Skin of body (tissue), 2 donors: ENCODE results near the gene S100A5. TPM values are rescaled to one million over a fixed set of nuclear protein-coding genes. Genes with fewer than 3 reads are reported as not detected.
"Not testable (repeated sequence)": the region's sequence is repeated elsewhere in the genome, so short reads cannot be mapped to it uniquely, and the experiment has no call there.

Experiments
- DNase-seq: peaks from one replicate; lab custom pipeline; 2025; lab: John Stamatoyannopoulos, UW
- total RNA-seq: library from RNA; depleted of rRNA; stranded (reverse); fragments of >200 nt; gene quantifications from one replicate; pipeline ENCODE4 v1.2.3, GENCODE V29; 2014

The S100A5 gene
- total RNA-seq, 1 donor from 2014 or later, result not detected

GRCh38 chr1:153535242-153536011 lies 5.3 kb downstream of the S100A5 start, which contains the start of gene S100A6:
Gene S100A6, minus strand, starts transcription at chr1:153535991. Its CDS starts 652 bp downstream, at chr1:153535339.
- no peak for DNase-seq

- DNase-seq, result no peak
These were observed 5.9 kb downstream of the S100A5 start for GRCh38 chr1:153534925-153535241.

- DNase-seq, result no peak
These were observed 6.4 kb downstream of the S100A5 start for GRCh38 chr1:153534226-153534924.

- DNase-seq, result no peak
These were observed 7.0 kb downstream of the S100A5 start for GRCh38 chr1:153533689-153534201.

DNA sequence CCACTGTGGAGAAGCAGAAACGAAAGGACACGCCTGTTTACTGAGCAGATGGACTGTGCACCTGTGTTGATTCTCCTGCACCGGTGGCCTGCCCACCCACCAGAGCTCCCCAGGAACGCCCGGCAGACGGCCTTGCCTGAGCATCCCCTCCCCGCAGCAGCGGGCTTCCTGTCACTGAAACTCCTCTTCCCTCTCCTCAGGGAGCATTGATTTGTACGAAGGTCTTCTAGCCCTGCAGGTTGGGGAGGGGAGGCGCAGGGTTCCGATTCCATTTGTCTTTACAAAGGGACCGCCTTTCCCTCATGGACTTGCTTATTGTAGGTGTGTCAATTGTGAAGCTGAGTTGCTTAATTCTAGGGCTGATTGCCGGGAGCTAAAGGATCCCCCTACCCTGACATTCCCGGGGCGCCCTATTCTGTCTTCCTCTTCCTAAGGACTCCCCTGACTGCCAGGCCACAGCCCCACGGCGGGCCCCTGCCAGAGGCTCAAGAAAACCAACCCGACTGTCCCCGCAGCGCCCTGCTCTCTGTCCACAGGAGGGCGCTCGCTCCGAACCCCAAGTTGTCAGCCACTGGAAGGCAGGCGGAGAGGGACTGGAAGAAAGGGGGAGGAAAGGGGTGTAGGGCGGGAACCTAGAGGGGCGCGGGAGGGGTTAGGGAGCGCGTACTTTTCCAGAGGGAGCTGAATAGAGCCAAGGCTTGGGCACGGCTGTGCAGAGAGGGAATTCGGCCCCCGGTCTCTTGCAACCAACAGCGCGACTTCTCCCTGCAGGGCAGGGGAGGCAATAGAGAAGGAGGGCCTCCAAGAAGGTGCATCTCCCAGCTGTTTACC lies 7.8 kb downstream of the S100A5 start:
- peak; percentile 87 for DNase-seq

GRCh38 chr1:153532181-153532580 lies 8.6 kb downstream of the S100A5 start:
- DNase-seq, result no peak

GRCh38 chr1:153531638-153532037 lies 9.1 kb downstream of the S100A5 start:
- no peak for DNase-seq

GRCh38 chr1:153527683-153528040 lies 13.1 kb downstream of the S100A5 start:
- DNase-seq, result no peak

DNA sequence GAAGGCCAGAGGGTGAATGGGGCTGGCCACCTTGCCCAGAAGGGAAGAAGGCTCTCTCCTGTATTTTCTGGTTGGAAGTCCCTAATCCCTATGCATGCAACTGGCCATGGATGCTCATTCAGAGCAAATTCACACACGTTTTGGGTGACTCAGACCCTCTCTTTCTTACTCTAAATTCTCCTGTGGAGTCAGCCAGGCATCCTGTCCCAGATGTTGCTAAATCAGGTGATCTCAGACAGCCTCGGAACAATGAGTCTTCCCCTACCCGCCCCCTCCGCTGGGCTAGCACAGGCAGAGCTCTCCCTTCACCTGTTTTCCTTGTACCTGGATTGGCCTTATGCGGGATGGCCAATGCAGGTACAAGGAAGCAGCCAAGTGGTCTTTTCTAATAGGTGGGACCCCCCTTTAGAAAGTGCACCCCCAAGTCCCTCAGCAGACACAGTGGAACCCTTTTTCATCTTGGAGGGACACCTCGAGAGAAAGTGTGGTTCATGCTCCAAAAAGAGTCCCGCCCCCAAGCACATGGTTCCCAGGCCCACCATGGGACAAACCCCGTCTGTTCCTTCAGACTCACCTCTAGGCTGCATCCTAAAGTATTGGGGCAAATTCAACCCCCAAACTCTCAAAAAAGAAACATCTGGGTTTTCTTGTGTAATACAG lies 13.6 kb downstream of the S100A5 start:
- DNase-seq, result no peak

GRCh38 chr1:153526132-153526543 lies 14.6 kb downstream of the S100A5 start:
- no peak for DNase-seq

DNA sequence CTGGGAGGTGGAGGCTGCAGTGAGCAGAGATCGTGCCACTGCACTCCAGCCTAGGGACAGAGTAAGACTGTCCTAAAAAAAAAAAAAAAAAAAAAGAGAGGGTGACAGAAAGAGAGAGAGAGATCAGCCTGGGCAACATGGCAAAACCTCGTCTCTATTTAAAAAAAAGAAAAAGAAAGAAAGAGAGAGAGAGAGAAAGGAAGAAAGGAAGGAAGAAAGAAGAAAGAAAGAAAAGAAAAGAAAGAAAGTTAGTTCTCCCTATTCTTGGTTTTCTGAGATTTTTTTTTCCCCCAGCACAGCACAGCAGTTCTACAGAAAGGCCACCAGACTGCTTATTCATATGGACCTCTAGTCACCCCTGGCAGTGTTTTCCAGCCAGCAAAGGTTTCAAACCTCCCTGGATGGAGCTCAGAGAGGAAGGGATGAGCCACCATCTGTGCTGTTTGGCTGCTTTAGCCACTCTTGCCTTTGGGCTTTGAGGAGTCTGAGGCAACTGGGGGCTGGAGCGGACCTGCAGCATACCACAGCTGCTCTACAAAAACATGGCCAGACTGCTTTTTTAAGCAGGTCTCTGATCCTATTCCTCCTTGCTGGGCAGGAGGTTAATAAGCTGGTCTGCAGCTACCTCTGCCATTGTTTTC lies 15.5 kb downstream of the S100A5 start:
- DNase-seq, result no peak

DNA sequence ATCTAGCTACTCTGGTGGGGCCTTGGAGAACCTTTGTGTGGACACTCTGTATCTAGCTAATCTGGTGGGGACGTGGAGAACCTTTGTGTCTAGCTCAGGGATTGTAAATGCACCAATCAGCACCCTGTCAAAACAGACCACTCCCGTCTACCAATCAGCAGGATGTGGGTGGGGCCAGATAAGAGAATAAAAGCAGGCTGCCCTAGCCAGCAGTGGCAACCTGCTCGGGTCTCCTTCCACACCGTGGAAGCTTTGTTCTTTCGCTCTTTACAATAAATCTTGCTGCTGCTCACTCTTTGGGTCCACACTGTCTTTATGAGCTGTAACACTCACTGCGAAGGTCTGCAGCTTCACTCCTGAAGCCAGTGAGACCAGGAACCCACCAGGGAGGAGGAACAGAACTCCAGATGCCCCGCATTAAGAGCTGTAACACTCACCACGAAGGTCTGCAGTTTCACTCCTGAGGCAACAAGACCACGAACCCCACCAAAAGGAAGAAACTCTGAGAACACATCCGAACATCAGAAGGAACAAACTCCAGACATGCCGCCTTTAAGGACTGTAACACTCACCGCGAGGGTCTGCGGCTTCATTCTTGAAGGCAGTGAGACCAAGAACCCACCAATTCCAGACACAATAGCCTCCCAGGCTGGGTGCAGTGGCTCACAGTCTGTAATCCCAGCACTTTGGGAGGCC lies 18.2 kb downstream of the S100A5 start:
- not testable (repeated sequence) for DNase-seq

DNA sequence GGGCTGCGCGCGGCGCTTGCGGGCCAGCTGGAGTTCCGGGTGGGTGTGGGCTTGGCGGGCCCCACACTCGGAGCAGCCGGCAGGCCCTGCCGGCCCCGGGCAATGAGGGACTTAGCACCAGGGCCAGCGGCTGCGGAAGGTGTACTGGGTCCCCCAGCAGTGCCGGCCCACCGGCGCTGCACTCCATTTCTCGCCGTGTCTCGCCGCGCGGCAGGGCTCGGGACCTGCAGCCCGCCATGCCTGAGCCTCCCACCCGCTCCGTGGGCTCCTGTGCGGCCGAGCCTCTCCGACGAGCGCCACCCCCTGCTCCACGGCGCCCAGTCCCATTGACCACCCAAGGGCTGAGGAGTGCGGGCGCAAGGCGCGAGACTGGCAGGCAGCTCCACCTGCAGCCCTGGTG lies 18.9 kb downstream of the S100A5 start:
- not testable (repeated sequence) for DNase-seq

- no peak for DNase-seq
These were observed 19.8 kb downstream of the S100A5 start for GRCh38 chr1:153520818-153521476.

- not testable (repeated sequence) for DNase-seq
These were observed 20.5 kb downstream of the S100A5 start for GRCh38 chr1:153520137-153520691.

DNA sequence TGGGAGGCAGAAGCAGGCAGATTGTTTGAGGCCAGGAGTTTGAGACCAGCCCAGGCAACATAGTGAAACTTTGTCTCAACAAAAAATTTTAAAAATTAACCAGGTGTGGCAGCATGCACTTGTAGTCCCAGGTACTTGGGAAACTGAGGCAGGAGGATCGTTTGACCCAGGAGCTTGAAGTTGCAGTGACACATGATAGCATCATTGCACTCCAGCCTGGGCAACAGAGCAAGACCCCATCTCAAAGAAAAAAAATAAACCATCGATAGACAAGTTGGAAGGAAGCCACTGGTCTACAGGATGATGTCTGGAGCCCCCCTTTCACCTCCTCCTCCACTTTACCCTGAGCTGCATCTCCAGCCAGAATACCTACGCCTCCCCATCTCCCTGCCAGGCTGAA lies 21.5 kb downstream of the S100A5 start:
- DNase-seq, result no peak

DNA sequence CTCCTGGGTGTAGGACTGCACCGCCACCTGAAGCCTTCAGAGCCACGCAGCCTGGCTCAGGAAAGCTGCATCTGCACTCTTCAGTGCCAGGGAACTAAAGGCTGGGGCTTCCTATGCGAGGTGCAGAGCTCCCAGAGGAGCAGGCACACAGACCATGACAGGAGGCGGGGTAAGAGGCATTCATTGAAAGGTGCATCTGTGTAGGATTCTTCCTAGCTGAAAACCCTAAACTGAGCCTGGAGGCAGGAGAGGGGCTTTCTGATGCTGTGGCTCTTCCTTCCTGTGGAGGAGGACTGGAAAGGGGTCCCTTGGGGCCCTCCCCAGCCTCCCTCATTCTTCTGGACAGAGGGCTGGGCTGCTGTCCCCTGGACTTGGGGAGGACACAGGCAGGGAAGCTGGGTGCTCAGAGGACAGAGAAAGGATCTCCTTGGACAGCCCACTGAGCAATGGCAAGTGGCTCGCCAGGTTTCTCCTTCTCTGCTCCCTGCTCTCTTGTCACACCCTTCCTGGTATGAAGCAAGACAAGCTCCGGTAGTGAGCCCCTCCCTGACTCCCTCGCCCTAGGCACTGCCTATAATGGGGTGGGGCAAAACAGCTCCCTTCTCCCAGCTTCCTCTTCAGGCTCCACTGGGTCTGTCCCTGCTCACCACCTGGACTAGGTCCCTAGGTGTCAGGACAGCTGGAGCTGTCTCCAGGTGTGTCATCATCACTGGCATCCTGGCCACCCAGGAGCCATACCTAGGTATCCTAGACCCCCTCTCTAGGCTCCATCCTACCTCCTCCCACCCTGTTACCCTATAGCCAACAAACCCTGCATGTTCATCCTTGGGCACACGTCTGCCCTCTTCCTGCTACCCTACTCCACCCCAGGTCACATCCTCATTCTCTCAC lies 25.0 kb downstream of the S100A5 start:
- DNase-seq, result no peak

- DNase-seq, result no peak
These were observed 27.1 kb downstream of the S100A5 start for GRCh38 chr1:153513666-153514065.
